Pancreas (tissue), 10 donors: Measurements from ENCODE around the gene TSC22D1. TPM values are rescaled to one million over a fixed set of nuclear protein-coding genes. Genes with fewer than 3 reads are reported as not detected.
A peak's percentile ranks its signal among the peaks of the same experiment; 100 is the strongest.

ENCODE experiments used
- ATAC-seq, 4 donors: fragments of 200-7000 bp; cut with Tn5 transposase; one replicate each; pipeline versions ENCODE4 v1.8.0 to v1.9.1; 2020; ENCODE audit warnings: mild to moderate bottlenecking in 4 of 4, moderate library complexity in 4 of 4
- DNase-seq, 6 donors: peaks; one replicate each; pipeline ENCODE4 v3.0.0-alpha.2; 2020
- FAIRE-seq: peaks from 2 replicates; lab custom pipeline; 2012; peaks lifted over from hg19 to GRCh38; lab: Jason Lieb, UNC
- H3K27ac ChIP-seq, 4 donors: fragments of 200-600 bp; sonication (generic); 1 replicate in 3 of 4; 2 replicates in 1 of 4; pipeline versions ENCODE4 v1.5.0 to v1.8.0; 2020
- H3K27me3 ChIP-seq, 4 donors: fragments of 200-600 bp; one replicate each; pipeline ENCODE4 v1.8.0; 2021
- H3K36me3 ChIP-seq, 3 donors: fragments of 200-600 bp; sonication (generic) in 1 of 3; one replicate each; pipeline versions ENCODE4 v1.5.0 to v1.8.0; 2020 to 2021
- H3K4me1 ChIP-seq, 3 donors: fragments of 200-600 bp; one replicate each; pipeline ENCODE4 v1.8.0; 2021
- H3K4me3 ChIP-seq, 4 donors: fragments of 200-600 bp; sonication (generic) in 2 of 4; one replicate each; pipeline versions ENCODE4 v1.5.0 to v1.8.0; 2020 to 2021
- H3K9me3 ChIP-seq, 4 donors: fragments of 200-600 bp; one replicate each; pipeline ENCODE4 v1.8.0; 2021
- WGBS, 2 donors: extraction: QIAGEN DNeasy Blood & Tissue Kit; methylation state at CpG; one replicate each; pipeline ENCODE4 v1.1.7; 2013; 5-methylcytosine and 5-hydroxymethylcytosine counted together
- intact Hi-C, 3 donors: fragments of 100-400 bp; cut with DNase I; formaldehyde crosslinking; loops; one replicate each; pipeline versions ENCODE4 v1.11.1 to v1.14.2; 2022
- polyA plus RNA-seq, 2 donors: library from polyadenylated mRNA; stranded (reverse); fragments of 200-250 nt; gene quantifications; one replicate each; pipeline ENCODE4 v1.2.3, GENCODE V29; 2013
- total RNA-seq, 6 donors: library from RNA; stranded (reverse); fragmentation: NEBNext Ultra II Directional in 4 of 6; extraction: Animal tissue kit (Norgen Biotek cat#: 25700) in 4 of 6; gene quantifications; one replicate each; pipeline versions ENCODE4 v1.2.1 to v1.2.4, GENCODE V29; 2021 to 2023
- TF ChIP-seq, protein P1 (sequence below), 4 donors: fragments of 200-600 bp; sonication (generic) in 3 of 4; IDR thresholded peaks; one replicate each; pipeline versions ENCODE4 v1.5.0 to v1.8.0; 2021; ENCODE audit warnings: antibody characterized with exemption in 4 of 4
- donor health status: healthy with polysubstance abuse.
- donor health status: DM: no; HTN: no; CAD: no; lungs with moderate emphysema.
- donor health status: DM: no; HTN: no; CAD: no.
- donor health status: control.
- donor health status: control.
- donor health status: Bipolar disorder and iron deficiency.
- donor health status: DM: yes; HTN: yes; CAD: no.
- donor health status: DM: no; HTN: no; CAD: no.
- donor health status: DM: no; HTN: no; CAD: no.
- donor health status: DM: yes; HTN: yes; CAD: no.

The TSC22D1 gene
- total and polyA plus RNA-seq, 8 donors = 16.8 to 49.9 (median 30.2) TPM

DNA sequence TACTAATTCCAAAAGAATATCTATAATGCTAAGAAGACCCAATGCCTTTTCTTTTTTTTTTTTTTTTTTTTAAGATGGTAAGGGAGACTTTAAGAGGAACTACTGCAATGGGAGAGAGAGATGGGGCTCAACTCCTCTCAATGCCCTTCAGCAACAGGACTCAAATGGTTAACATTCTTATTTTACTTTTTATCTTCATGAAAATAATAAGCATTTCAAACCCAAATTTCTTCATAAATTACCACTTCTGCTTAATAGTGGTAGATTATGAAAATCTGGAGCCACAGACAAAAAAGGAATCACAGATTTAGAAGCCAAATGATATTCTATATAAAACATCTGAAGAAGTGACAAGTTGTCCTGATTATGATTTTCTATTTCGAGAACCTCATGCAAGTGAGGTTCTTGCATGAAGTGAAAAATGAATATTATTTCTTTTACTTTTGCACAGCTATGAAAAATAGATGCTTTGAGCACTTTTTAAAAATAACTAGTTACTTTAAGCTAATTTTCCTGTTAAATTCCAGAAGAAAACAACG lies 128.3 kb downstream of the TSC22D1 start:
- Histone ChIP-seq H3K4me3 (no peak overlapping the region), H3K9me3 (no peaks in the 10 kb centered on the region), H3K4me1 (peaks cover 3 to 5% (median 5%) of the 10 kb centered on the region in 3 donors), H3K27me3 (no peaks in the 10 kb centered on the region), H3K27ac (no peak overlapping the region), H3K36me3 (no peaks in the 10 kb centered on the region)
- TF ChIP-seq, protein P1, sequence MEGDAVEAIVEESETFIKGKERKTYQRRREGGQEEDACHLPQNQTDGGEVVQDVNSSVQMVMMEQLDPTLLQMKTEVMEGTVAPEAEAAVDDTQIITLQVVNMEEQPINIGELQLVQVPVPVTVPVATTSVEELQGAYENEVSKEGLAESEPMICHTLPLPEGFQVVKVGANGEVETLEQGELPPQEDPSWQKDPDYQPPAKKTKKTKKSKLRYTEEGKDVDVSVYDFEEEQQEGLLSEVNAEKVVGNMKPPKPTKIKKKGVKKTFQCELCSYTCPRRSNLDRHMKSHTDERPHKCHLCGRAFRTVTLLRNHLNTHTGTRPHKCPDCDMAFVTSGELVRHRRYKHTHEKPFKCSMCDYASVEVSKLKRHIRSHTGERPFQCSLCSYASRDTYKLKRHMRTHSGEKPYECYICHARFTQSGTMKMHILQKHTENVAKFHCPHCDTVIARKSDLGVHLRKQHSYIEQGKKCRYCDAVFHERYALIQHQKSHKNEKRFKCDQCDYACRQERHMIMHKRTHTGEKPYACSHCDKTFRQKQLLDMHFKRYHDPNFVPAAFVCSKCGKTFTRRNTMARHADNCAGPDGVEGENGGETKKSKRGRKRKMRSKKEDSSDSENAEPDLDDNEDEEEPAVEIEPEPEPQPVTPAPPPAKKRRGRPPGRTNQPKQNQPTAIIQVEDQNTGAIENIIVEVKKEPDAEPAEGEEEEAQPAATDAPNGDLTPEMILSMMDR (IDR thresholded peaks at IDR 0.05) = no peak
- no peak for DNase-seq
- no peak for FAIRE-seq
- intact Hi-C loops = no loop called here
- WGBS, 2 donors = 83 to 93% methylated on average over 2 of the region's 2 CpGs
- ATAC-seq = no peak

DNA sequence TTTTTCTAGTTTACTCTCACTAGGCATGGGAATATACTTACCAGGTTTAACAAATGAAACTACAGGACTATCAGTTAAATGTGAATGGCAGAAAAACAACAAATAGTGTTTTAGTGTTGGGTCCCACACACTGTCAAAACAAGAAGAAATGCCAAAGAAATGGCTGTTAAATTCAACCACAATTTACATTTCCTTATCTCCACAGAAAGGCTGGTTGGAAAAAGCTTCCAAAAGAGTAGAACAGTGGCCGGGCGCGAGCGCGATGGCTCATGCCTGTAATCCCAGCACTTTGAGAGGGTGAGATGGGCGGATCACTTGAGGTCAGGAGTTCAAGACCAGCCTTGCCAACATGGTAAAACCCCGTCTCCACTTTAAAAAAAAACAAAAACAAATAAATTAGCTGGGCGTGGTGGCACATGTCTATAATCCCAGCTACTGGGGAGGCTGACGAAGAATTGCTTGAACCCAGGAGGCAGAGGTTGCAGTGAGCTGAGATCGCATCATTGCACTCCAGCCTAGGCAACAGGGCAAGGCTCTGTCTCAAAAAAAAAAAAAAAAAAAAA lies 136.0 kb downstream of the TSC22D1 start:
- no peak for ATAC-seq

DNA sequence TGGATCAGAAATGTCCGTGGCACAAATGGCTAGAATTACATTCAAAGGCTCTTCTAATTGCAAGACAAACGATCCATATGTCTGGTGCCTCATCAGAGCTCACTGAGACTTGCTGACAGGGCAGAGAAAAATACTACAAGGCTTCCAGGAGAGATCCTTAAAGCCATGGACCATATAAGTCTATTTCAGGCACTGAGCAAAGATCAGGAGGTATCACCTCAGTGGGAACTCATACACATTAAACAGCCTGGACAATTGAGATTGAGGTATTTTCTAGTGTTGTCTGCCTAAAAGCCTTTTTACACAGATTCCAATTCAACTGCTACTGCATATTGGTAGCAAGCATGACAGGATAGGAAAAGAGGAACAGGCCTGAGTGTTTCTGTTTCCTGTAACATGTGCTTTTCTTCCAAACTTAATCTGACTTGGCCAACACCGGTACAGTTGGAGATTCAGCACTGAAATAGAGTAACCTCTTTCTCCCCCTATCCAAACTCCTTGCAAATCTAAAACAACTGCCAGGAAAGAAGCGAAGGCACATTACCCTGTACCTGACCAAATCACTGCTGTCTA lies 136.6 kb downstream of the TSC22D1 start:
- no peak for DNase-seq

More for the DNA sequence above, 136.0 kb downstream of the TSC22D1 start:
- Histone ChIP-seq H3K27ac (no peak overlapping the region), H3K4me1 (peaks cover 0 to 7% (median 0%) of the 10 kb centered on the region in 3 donors), H3K4me3 (no peak overlapping the region), H3K9me3 (no peaks in the 10 kb centered on the region), H3K36me3 (no peaks in the 10 kb centered on the region), H3K27me3 (no peaks in the 10 kb centered on the region)
- FAIRE-seq = no peak
- no peak for DNase-seq
- intact Hi-C loops = no loop called here
- TF ChIP-seq, protein P1 (IDR thresholded peaks at IDR 0.05) = no peak
- 75 to 79% methylated on average over 10 of the region's 10 CpGs for WGBS, 2 donors

GRCh38 chr13:44438234-44438579 lies 137.9 kb downstream of the TSC22D1 start:
- TF ChIP-seq, protein P1 (IDR thresholded peaks at IDR 0.05) = peak in 1 of 4 donors; percentile 0

More for the DNA sequence above, 136.6 kb downstream of the TSC22D1 start:
- no peaks in the 10 kb centered on the region for H3K36me3 ChIP-seq
- no peak overlapping the region for H3K4me3 ChIP-seq
- no peak overlapping the region for H3K27ac ChIP-seq
- no peak for ATAC-seq
- no peaks in the 10 kb centered on the region for H3K27me3 ChIP-seq
- no peak for FAIRE-seq
- TF ChIP-seq, protein P1 (IDR thresholded peaks at IDR 0.05) = no peak
- intact Hi-C loops = loop anchor here in 2 of 3 donors (5.0 to 10.0 kb wide), 2 partner anchors 245 to 392 kb away; no protein-coding TSS in a partner anchor
- peaks cover 2 to 10% (median 3%) of the 10 kb centered on the region in 3 donors for H3K4me1 ChIP-seq
- H3K9me3 ChIP-seq = no peaks in the 10 kb centered on the region
- 67 to 71% methylated on average over 4 of the region's 4 CpGs for WGBS, 2 donors

More at GRCh38 chr13:44438234-44438579, 137.9 kb downstream of the TSC22D1 start:
- ATAC-seq = no peak
- no peaks in the 10 kb centered on the region for H3K27me3 ChIP-seq
- H3K9me3 ChIP-seq = no peaks in the 10 kb centered on the region
- WGBS, 2 donors = 5% methylated on average over 3 of the region's 3 CpGs
- H3K4me3 ChIP-seq = no peak overlapping the region
- peaks cover 10 to 23% (median 11%) of the 10 kb centered on the region in 3 donors for H3K4me1 ChIP-seq
- peaks cover 0 to 5% (median 0%) of the 10 kb centered on the region in 3 donors for H3K36me3 ChIP-seq
- no peak for DNase-seq
- FAIRE-seq = no peak
- H3K27ac ChIP-seq = no peak overlapping the region
- intact Hi-C loops = loop anchor here in 2 of 3 donors (5.0 to 10.0 kb wide), 2 partner anchors 243 to 391 kb away; no protein-coding TSS in a partner anchor
